HG03025 (cell line): ENCODE data around the gene GSTA3.
"Not testable (repeated sequence)": the region's sequence is repeated elsewhere in the genome, so short reads cannot be mapped to it uniquely, and the experiment has no call there.

ENCODE experiments used
- ATAC-seq: cut with Tn5 transposase; IDR thresholded peaks from one replicate; pipeline ENCODE4 v1.9.1; 2021; ENCODE audit warnings: mild to moderate bottlenecking, moderate library complexity; ENCODE audit not compliant: unreplicated experiment, low FRiP score

GSTA3 gene

DNA sequence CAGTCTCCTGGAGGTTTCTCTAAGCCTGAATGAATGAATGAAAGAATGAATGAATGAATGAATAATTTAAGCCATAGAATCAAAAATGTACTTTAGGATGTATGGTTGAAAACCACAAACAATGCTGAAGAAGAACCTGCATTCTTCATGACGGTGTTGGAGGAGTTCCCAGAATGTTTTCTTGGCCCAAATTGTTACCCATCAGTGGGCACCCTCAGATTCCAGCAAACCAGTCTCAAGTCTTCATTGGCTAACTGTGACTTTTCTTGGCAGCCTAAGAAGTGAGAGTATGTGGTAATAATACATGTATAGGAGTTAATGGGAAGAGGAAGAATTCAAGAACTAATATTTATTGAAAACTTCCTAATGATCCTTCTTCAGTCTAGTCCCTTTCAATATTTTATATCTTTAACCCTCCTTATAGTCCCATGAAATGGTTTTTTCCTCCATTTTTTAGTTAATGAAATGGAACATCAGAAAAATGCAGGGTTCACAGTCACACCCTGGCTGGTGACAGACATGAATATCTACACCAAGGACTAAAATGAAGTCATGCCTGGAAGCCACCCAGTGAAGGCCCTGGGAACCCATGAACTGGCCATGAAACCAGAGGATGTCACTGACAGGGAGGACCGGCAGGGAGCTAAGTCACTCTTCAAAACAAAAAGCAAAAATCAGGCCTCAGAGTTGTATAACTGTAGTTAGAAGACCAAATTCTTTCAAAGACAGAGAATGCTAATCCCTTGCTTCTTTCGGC, 39.0 kb downstream of the GSTA3 start:
- ATAC-seq, result not testable (repeated sequence)

DNA sequence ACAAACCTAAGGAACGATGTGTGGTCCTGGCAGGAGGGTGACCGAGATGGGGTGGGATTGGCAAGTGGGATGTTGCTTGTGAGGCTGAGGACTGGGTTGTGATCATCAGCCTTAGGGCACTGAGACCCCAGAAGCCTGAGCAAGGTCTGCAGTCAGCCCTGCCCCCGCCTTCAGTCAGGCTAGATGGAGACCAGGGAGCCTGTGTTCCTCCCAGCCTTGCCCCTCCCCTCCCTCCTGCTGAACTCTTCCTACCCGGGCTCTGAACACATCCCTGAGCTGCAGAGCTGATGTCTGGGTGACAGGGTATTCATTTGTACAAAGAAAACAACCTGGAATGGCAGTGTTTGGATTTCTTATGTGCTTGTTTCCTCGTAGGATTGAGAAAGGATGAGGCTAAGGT, 40.6 kb downstream of the GSTA3 start:
- ATAC-seq, result not testable (repeated sequence)

DNA sequence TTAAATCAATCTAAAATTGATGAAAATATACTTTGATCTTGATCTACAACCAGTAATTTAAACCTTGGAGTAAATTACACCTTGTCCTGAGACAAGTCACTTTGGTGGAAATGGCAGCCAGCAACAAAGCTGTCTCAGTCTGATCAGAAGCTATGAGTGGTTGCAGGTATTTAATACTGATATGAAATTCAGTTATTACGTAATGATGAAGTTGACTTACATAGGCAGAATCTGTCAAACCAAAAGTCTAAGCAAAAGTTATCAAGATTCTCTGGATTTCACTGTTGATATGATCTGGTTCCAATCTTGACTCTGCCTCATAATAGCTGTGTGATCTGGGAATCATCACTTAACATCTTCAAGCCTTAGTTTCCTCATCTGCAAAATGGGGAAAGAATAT, 41.3 kb downstream of the GSTA3 start:
- no peak for ATAC-seq

DNA sequence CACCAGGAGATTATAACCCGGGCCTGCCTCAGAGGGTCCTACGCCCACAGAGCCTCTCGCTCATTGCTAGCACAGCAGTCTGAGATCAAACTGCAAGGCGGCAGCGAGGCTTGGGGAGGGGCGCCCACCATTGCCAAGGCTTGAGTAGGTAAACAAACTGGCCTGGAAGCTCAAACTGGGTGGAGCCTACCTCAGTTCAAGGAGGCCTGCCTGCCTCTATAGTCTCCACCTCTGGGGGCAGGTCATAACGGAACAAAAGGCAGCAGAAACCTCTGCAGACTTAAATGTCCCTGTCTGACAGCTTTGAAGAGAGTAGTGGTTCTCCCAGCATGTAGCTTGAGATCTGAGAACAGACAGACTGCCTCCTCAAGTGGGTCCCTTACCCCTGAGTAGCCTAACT, 48.3 kb downstream of the GSTA3 start:
- not testable (repeated sequence) for ATAC-seq

DNA sequence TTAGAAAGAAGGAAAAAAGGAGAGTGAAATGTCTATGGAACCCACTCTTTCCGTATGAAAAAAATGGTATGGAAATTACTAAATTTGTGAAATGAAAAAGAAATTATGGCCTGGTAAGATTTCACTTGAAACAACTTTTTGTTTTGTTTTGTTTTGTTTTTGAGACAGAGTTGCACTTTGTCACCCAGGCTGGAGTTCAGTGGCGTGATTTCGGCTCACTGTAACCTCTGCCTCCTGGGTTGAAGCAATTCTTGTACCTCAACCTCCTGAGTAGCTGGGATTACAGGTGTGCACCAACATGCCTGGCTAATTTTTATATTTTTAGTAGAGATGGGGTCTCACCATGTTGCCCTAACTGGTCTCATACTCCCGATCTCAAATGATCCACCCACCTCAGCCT, 51.1 kb downstream of the GSTA3 start:
- no peak for ATAC-seq

GRCh38 chr6:52856137-52856536, 53.4 kb downstream of the GSTA3 start:
- ATAC-seq, result not testable (repeated sequence)

DNA sequence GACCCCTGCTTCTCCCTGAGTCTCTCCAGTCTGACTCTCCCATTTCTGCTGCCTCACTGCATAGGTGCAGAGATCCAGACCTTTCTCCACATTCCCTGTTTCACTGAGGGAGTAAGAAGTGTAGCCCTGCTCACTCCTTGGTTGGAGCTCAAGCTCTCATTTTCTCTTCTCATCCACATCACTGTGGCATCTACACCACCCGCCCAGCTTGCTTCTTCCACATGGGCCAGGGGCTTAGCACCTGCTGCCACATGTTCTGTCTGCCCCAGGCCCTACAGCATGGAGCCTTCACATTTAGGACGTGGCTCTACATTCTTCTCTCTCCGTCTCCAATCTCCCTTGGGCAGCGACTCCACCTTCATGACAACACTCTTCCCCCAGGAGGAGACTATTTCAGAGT, 60.4 kb downstream of the GSTA3 start:
- ATAC-seq, result no peak
